MCF 10A (cell line): ENCODE data around the gene ENTPD3. TPM values are rescaled to one million over a fixed set of nuclear protein-coding genes. Genes with fewer than 3 reads are reported as not detected.

Experiments
- BruUV-seq: library from RNA; stranded (reverse); fragments of 400-500 nt; replicated peaks from 2 replicates; lab custom pipeline; 2021; lab: Mats Ljungman, UMichigan
- CTCF ChIA-PET: fragments of 300-600 bp; sonication (Branson Sonifier 250); formaldehyde crosslinking; extraction: SDS; loops from one replicate; lab custom pipeline; 2021; ENCODE audit warnings: antibody characterized with exemption, inconsistent platforms; lab: Yijun Ruan, JAX
- POLR2A ChIA-PET: fragments of 300-600, 350-650 bp; sonication (Branson Sonifier 250); formaldehyde crosslinking; extraction: SDS; loops from one replicate; lab custom pipeline; 2020; ENCODE audit warnings: antibody characterized with exemption, inconsistent platforms; lab: Yijun Ruan, JAX
- DNase-seq: peaks from one replicate; pipeline ENCODE4 v3.0.0-alpha.2; 2018; ENCODE audit not compliant: unreplicated experiment
- H3K27ac Mint-ChIP-seq: one replicate; pipeline ENCODE4 v1.8.0; 2022; ENCODE audit warnings: mild to moderate bottlenecking, low read depth, mixed read lengths; ENCODE audit not compliant: unreplicated experiment
- H3K27me3 Mint-ChIP-seq: one replicate; pipeline ENCODE4 v1.8.0; 2022; ENCODE audit warnings: mixed read lengths; ENCODE audit not compliant: insufficient read depth, unreplicated experiment
- H3K36me3 Mint-ChIP-seq: one replicate; pipeline ENCODE4 v1.8.0; 2022; ENCODE audit warnings: mild to moderate bottlenecking, moderate library complexity, mixed read lengths; ENCODE audit not compliant: insufficient read depth, unreplicated experiment
- H3K4me1 Mint-ChIP-seq: one replicate; pipeline ENCODE4 v1.8.0; 2022; ENCODE audit warnings: mixed read lengths; ENCODE audit not compliant: insufficient read depth, unreplicated experiment
- H3K4me3 Mint-ChIP-seq: one replicate; pipeline ENCODE4 v1.8.0; 2022; ENCODE audit warnings: mild to moderate bottlenecking, moderate library complexity, mixed read lengths; ENCODE audit not compliant: unreplicated experiment
- H3K9me3 Mint-ChIP-seq: one replicate; pipeline ENCODE4 v1.8.0; 2022; ENCODE audit warnings: mixed read lengths; ENCODE audit not compliant: unreplicated experiment
- CTCF ChIP-seq: fragments of 200-600 bp; IDR thresholded peaks from one replicate; pipeline ENCODE4 v1.8.0; 2022; ENCODE audit warnings: antibody characterized with exemption, mild to moderate bottlenecking; ENCODE audit not compliant: unreplicated experiment
- intact Hi-C: fragments of 100-400 bp; cut with micrococcal nuclease; formaldehyde crosslinking; loops from 2 replicates; pipeline ENCODE4 v1.14.1; 2022
- total RNA-seq: library from RNA; stranded (reverse); gene quantifications from 2 replicates; pipeline ENCODE4 v1.2.3, GENCODE V29; 2022

Gene ENTPD3
- total RNA-seq, 1 experiment from 2014 or later, result 0.28 TPM

GRCh38 chr3:40363674-40364073 is 23.3 kb upstream of the ENTPD3 start:
- intact Hi-C loops, result no loop called here
- CTCF ChIA-PET, result no interaction called here

GRCh38 chr3:40366203-40367162 is 20.5 kb upstream of the ENTPD3 start:
- no peak for TF ChIP-seq CTCF
- DNase-seq, result peak; percentile 47
- ChIA-PET POLR2A (interaction anchor here (0.5 to 1.7 kb wide), 7 partner anchors 11 to 962 kb away, joined by 3 to 6 read pairs (median 3); partner anchors contain the start of genes RPL14 and ZNF620), CTCF (interaction anchor here (0.7 kb wide), 2 partner anchors 22 to 1725 kb away, joined by 3 read pairs; no protein-coding TSS in a partner anchor)
- intact Hi-C loops, result loop anchor here (5.0 kb wide), 1 partner anchor 46 kb away; no protein-coding TSS in a partner anchor
- Mint-ChIP-seq H3K9me3 (peaks cover 5% of the 10 kb centered on the region), H3K27ac (peak overlapping the region; percentile 72), H3K4me1 (no peaks in the 10 kb centered on the region), H3K36me3 (no peaks in the 10 kb centered on the region), H3K4me3 (no peak overlapping the region), H3K27me3 (no peaks in the 10 kb centered on the region)
- no TSS peak for BruUV-seq

More at GRCh38 chr3:40363674-40364073, 23.3 kb upstream of the ENTPD3 start:
- no peaks in the 10 kb centered on the region for H3K4me1 Mint-ChIP-seq
- H3K27me3 Mint-ChIP-seq, result no peaks in the 10 kb centered on the region
- H3K27ac Mint-ChIP-seq, result no peak overlapping the region
- TF ChIP-seq CTCF, result no peak
- H3K9me3 Mint-ChIP-seq, result no peaks in the 10 kb centered on the region
- no peaks in the 10 kb centered on the region for H3K36me3 Mint-ChIP-seq
- DNase-seq, result no peak
- BruUV-seq, result no TSS peak
- POLR2A ChIA-PET, result interaction anchor here (0.9 to 1.1 kb wide), 2 partner anchors 15 to 93 kb away, joined by 3 to 4 read pairs; partner anchors contain the start of gene RPL14
- no peak overlapping the region for H3K4me3 Mint-ChIP-seq

GRCh38 chr3:40369716-40370115 is 17.3 kb upstream of the ENTPD3 start:
- POLR2A ChIA-PET, result interaction anchor here (2.6 kb wide), 1 partner anchor 82 kb away, joined by 8 read pairs; no protein-coding TSS in a partner anchor
- Mint-ChIP-seq H3K4me1 (peaks cover 7% of the 10 kb centered on the region), H3K4me3 (no peak overlapping the region), H3K27me3 (no peaks in the 10 kb centered on the region), H3K36me3 (no peaks in the 10 kb centered on the region), H3K9me3 (peaks cover 5% of the 10 kb centered on the region), H3K27ac (no peak overlapping the region)
- no TSS peak for BruUV-seq
- no peak for DNase-seq
- intact Hi-C loops, result loop anchor here (5.0 kb wide), 1 partner anchor 43 kb away; no protein-coding TSS in a partner anchor
- no peak for TF ChIP-seq CTCF
- CTCF ChIA-PET, result interaction anchor here (0.7 kb wide), 1 partner anchor 11 kb away, joined by 3 read pairs; no protein-coding TSS in a partner anchor

- Mint-ChIP-seq H3K27ac (no peak overlapping the region), H3K36me3 (no peaks in the 10 kb centered on the region), H3K4me3 (no peak overlapping the region), H3K27me3 (no peaks in the 10 kb centered on the region), H3K9me3 (peaks cover 22% of the 10 kb centered on the region), H3K4me1 (no peaks in the 10 kb centered on the region)
- no TSS peak for BruUV-seq
- ChIA-PET CTCF (no interaction called here), POLR2A (no interaction called here)
- intact Hi-C loops, result no loop called here
- TF ChIP-seq CTCF, result no peak
- no peak for DNase-seq
Observed at GRCh38 chr3:40377822-40378221, 9.2 kb upstream of the ENTPD3 start.
